IMR-90 (cell line): ENCODE measurements around the gene BANP. TPM values are rescaled to one million over a fixed set of nuclear protein-coding genes. Genes with fewer than 3 reads are reported as not detected.
"Not testable (repeated sequence)": the region's sequence is repeated elsewhere in the genome, so short reads cannot be mapped to it uniquely, and the experiment has no call there.

ENCODE experiments used
- ATAC-seq: fragments of 200-7000 bp; cut with Tn5 transposase; 2 replicates; pipeline ENCODE4 v1.9.1; 2020; ENCODE audit warnings: low read depth, mild to moderate bottlenecking, moderate library complexity
- BruUV-seq: library from RNA; stranded (reverse); fragments of 400-500 nt; replicated peaks from 2 replicates; lab custom pipeline; 2021; lab: Mats Ljungman, UMichigan
- CTCF ChIA-PET: fragments of 300-600 bp; formaldehyde crosslinking; extraction: SDS; loops from one replicate; lab custom pipeline; 2021; ENCODE audit warnings: antibody characterized with exemption; lab: Yijun Ruan, JAX
- POLR2A ChIA-PET: fragments of 300-600 bp; sonication (Branson Sonifier 250); formaldehyde crosslinking; loops from one replicate; lab custom pipeline; 2022; ENCODE audit warnings: antibody characterized with exemption; ENCODE audit not compliant: unreplicated experiment; lab: Charles Lee
- DNase-seq: peaks from one replicate; pipeline ENCODE4 v3.0.0; 2013
- H2AFZ ChIP-seq: replicated peaks from 2 replicates; pipeline ENCODE3; 2013; ENCODE audit warnings: low read length, mild to moderate bottlenecking; ENCODE audit not compliant: poor library complexity
- H2AK5ac ChIP-seq: 2 replicates; pipeline ENCODE4 v1.6.1; 2013; ENCODE audit warnings: low read depth, low read length, inconsistent platforms
- H2AK9ac ChIP-seq: replicated peaks from 2 replicates; pipeline ENCODE3; 2013; ENCODE audit warnings: mild to moderate bottlenecking, low read depth, low read length, moderate library complexity; ENCODE audit not compliant: poor library complexity
- H2BK120ac ChIP-seq: 2 replicates; pipeline ENCODE4 v1.6.1; 2013; ENCODE audit warnings: low read depth, low read length, inconsistent platforms
- H2BK15ac ChIP-seq: 3 replicates; pipeline ENCODE4 v1.6.1; 2013; ENCODE audit warnings: low read depth, low read length, inconsistent platforms
- H2BK20ac ChIP-seq: 2 replicates; pipeline ENCODE4 v1.6.1; 2013; ENCODE audit warnings: low read depth, mild to moderate bottlenecking, inconsistent platforms, low read length, moderate library complexity
- H2BK5ac ChIP-seq: 2 replicates; pipeline ENCODE4 v1.6.1; 2013; ENCODE audit warnings: mild to moderate bottlenecking, low read depth, low read length, inconsistent platforms; ENCODE audit not compliant: poor library complexity, severe bottlenecking
- H3K14ac ChIP-seq: replicated peaks from 2 replicates; pipeline ENCODE4 v1.6.1; 2013; ENCODE audit warnings: low read depth, low read length, inconsistent platforms
- H3K18ac ChIP-seq: 2 replicates; pipeline ENCODE4 v1.6.1; 2013; ENCODE audit warnings: low read depth, low read length, control low read depth
- H3K23ac ChIP-seq: 2 replicates; pipeline ENCODE4 v1.6.1; 2013; ENCODE audit warnings: low read depth, low read length, inconsistent platforms
- H3K27ac ChIP-seq: 2 replicates; pipeline ENCODE4 v1.5.1; 2013; ENCODE audit warnings: mild to moderate bottlenecking, control low read depth, low read length; ENCODE audit not compliant: insufficient read depth
- H3K27me3 ChIP-seq: 2 replicates; pipeline ENCODE4 v1.6.1; 2013; ENCODE audit warnings: low read length; ENCODE audit not compliant: control insufficient read depth, insufficient read depth
- H3K36me3 ChIP-seq: 2 replicates; pipeline ENCODE4 v1.6.1; 2013; ENCODE audit warnings: low read length, mixed read lengths; ENCODE audit not compliant: control insufficient read depth, insufficient read depth
- H3K4ac ChIP-seq: 2 replicates; pipeline ENCODE4 v1.6.1; 2013; ENCODE audit warnings: low read depth, low read length, inconsistent platforms
- H3K4me1 ChIP-seq: 2 replicates; pipeline ENCODE4 v1.6.1; 2013; ENCODE audit warnings: low read length, mixed read lengths; ENCODE audit not compliant: control insufficient read depth, insufficient read depth
- H3K4me2 ChIP-seq: 2 replicates; pipeline ENCODE4 v1.6.1; 2013; ENCODE audit warnings: low read depth, mild to moderate bottlenecking, control low read depth, low read length, moderate library complexity
- H3K4me3 ChIP-seq: 2 replicates; pipeline ENCODE4 v1.5.1; 2013; ENCODE audit warnings: low read depth, mild to moderate bottlenecking, control low read depth, low read length, moderate library complexity; ENCODE audit not compliant: insufficient read depth
- H3K56ac ChIP-seq: 2 replicates; pipeline ENCODE4 v1.6.1; 2013; ENCODE audit warnings: low read length, inconsistent platforms; ENCODE audit not compliant: insufficient read depth; ENCODE audit errors: extremely low read depth
- H3K79me1 ChIP-seq, 2 experiments: 2 replicates each; pipeline ENCODE4 v1.6.1; 2013; ENCODE audit warnings: low read length in 2 of 2, inconsistent platforms in 1 of 2, low read depth in 1 of 2
- H3K9ac ChIP-seq: 2 replicates; pipeline ENCODE4 v1.6.1; 2013; ENCODE audit warnings: low read depth, low read length, control low read depth
- H3K9me1 ChIP-seq: 2 replicates; pipeline ENCODE4 v1.6.1; 2013; ENCODE audit warnings: low read length, inconsistent platforms; ENCODE audit not compliant: insufficient read depth
- H3K9me3 ChIP-seq: 2 replicates; pipeline ENCODE4 v1.6.1; 2013; ENCODE audit warnings: low read length; ENCODE audit not compliant: control insufficient read depth, insufficient read depth
- H4K20me1 ChIP-seq: 2 replicates; pipeline ENCODE4 v1.6.1; 2013; ENCODE audit warnings: low read length, inconsistent platforms; ENCODE audit not compliant: insufficient read depth
- H4K5ac ChIP-seq: 2 replicates; pipeline ENCODE4 v1.6.1; 2013; ENCODE audit warnings: mild to moderate bottlenecking, low read depth, low read length, control low read depth
- H4K8ac ChIP-seq, 2 experiments: 2 replicates each; pipeline ENCODE4 v1.6.1; 2013; ENCODE audit warnings: low read depth in 2 of 2, low read length in 2 of 2, control low read depth in 1 of 2, inconsistent platforms in 1 of 2
- H4K91ac ChIP-seq: 2 replicates; pipeline ENCODE4 v1.6.1; 2013; ENCODE audit warnings: low read depth, low read length, inconsistent platforms; ENCODE audit not compliant: insufficient read depth
- WGBS, 2 experiments: methylation state at CpG; one replicate each; pipeline versions ENCODE4 v1.1.5 to v1.1.7; 2013; ENCODE audit warnings: missing lambda C conversion rate in 2 of 2; ENCODE audit not compliant: insufficient read length in 1 of 2; ENCODE audit errors: extremely low coverage in 2 of 2; 5-methylcytosine and 5-hydroxymethylcytosine counted together
- dilution Hi-C: fragments of 300-500 bp; cut with HindIII; formaldehyde crosslinking; loops from one replicate; pipeline ENCODE4 v1.14.3; 2018; ENCODE audit warnings: low sequenced_read_pairs; ENCODE audit not compliant: unreplicated experiment
- in situ Hi-C: fragments of 300-500 bp; cut with MboI; formaldehyde crosslinking; loops from 3 replicates; pipeline ENCODE4 v1.14.3; 2019; ENCODE audit warnings: low sequenced_read_pairs, inconsistent platforms, mixed read lengths
- intact Hi-C: fragments of 100-400 bp; cut with micrococcal nuclease; formaldehyde crosslinking; loops from 2 replicates; pipeline ENCODE4 v1.10.0; 2022
- polyA plus RNA-seq, 3 experiments: library from polyadenylated mRNA; depleted of rRNA; stranded (reverse); fragments of >200 nt; gene quantifications; 2 replicates each; pipeline ENCODE4 v1.2.3, GENCODE V29; 2012; ENCODE audit warnings: low replicate concordance in 1 of 3
- total RNA-seq: library from RNA; depleted of rRNA; stranded (reverse); fragments of >200 nt; gene quantifications from 2 replicates; pipeline ENCODE4 v1.2.3, GENCODE V29; 2012

BANP gene
- total and polyA plus RNA-seq, 2 of the 4 experiments (the other 2 are of a cell fraction): 17.4 to 17.9 TPM

DNA sequence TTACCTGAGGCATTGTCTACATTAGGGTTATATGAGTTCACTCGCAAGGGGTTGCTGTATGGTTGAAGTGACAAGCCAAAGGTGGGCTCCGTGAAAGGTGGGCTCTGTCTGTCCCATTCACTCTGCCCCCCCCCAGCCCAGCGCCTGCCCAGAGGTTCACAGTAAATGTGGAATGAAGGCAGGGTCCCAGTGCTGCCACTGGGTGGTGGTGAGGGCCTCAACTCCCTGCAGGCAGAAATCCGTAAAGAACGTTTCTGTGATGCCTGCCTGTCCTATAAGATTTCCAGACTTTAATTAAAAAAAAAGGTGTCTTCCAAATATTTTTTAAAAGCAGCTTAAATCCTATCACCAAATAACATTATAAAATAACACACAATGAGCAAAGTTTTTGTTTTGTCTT is 46.3 kb upstream of the BANP start:
- H3K56ac ChIP-seq, H2BK5ac ChIP-seq, DNase-seq, ATAC-seq, BruUV-seq, H2BK20ac ChIP-seq, H2BK120ac ChIP-seq, H3K14ac ChIP-seq, H2AK9ac ChIP-seq, POLR2A ChIA-PET, H3K4me2 ChIP-seq, H4K20me1 ChIP-seq, H2BK15ac ChIP-seq, H3K27ac ChIP-seq, H3K4me3 ChIP-seq, H4K5ac ChIP-seq, dilution Hi-C loops, H4K8ac ChIP-seq, CTCF ChIA-PET, H3K79me1 ChIP-seq, H3K23ac ChIP-seq, H3K18ac ChIP-seq, H3K4ac ChIP-seq, in situ Hi-C loops, intact Hi-C loops, H3K36me3 ChIP-seq, H2AK5ac ChIP-seq, H4K91ac ChIP-seq, H3K9me1 ChIP-seq, H3K4me1 ChIP-seq, H2AFZ ChIP-seq, H3K9me3 ChIP-seq, H3K9ac ChIP-seq: not testable (repeated sequence)
- peaks cover 13% of the 10 kb centered on the region for H3K27me3 ChIP-seq
- WGBS, 2 experiments: no CpG with 5 or more reads among the region's 5 CpGs

DNA sequence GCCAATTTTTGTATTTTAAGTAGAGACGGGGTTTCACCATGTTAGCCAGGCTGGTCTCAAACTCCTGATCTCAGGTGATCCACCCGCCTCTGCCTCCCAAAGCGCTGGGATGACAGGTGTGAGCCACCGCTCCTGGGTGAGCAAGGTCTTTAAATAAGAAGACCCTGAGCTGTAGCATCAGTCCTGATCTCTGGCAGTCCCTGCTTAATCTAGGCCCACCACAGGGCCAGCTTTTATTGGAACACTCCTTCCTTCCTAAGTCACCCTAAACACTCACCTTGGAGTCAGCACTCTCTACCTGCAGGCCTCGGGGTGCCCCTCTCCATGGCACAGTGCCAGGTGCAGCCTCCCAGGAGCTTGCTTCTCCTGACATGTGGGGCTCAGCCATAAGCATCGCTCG is 45.7 kb upstream of the BANP start:
- CTCF ChIA-PET: interaction anchor here (1.2 kb wide), 1 partner anchor 127 kb away, joined by 3 read pairs; no protein-coding TSS in a partner anchor
- H2AFZ ChIP-seq, H3K14ac ChIP-seq, H2BK15ac ChIP-seq, H4K5ac ChIP-seq, BruUV-seq, H4K20me1 ChIP-seq, H3K9ac ChIP-seq, H3K4me3 ChIP-seq, H3K4me1 ChIP-seq, H2AK9ac ChIP-seq, H3K4ac ChIP-seq, H3K79me1 ChIP-seq, H3K56ac ChIP-seq, H2BK120ac ChIP-seq, H4K91ac ChIP-seq, H4K8ac ChIP-seq, ATAC-seq, intact Hi-C loops, H2AK5ac ChIP-seq, H3K27ac ChIP-seq, DNase-seq, H2BK20ac ChIP-seq, H3K36me3 ChIP-seq, POLR2A ChIA-PET, H3K18ac ChIP-seq, in situ Hi-C loops, H3K9me3 ChIP-seq, H3K9me1 ChIP-seq, H3K4me2 ChIP-seq, H3K23ac ChIP-seq, dilution Hi-C loops, H2BK5ac ChIP-seq: not testable (repeated sequence)
- 79% methylated on average over 4 of the region's 7 CpGs; no CpG with 5 or more reads in 1 of the 2 experiments for WGBS, 2 experiments
- peaks cover 13% of the 10 kb centered on the region for H3K27me3 ChIP-seq
